Keratinocyte (primary cell): Measurements from ENCODE around the gene OR2T12. TPM values are rescaled to one million over a fixed set of nuclear protein-coding genes. Genes with fewer than 3 reads are reported as not detected.
"Not testable (repeated sequence)": the region's sequence is repeated elsewhere in the genome, so short reads cannot be mapped to it uniquely, and the experiment has no call there.

Experiments
- DNase-seq: peaks from one replicate; pipeline ENCODE4 v3.0.0-alpha.2; 2011; ENCODE audit warnings: low read depth, missing footprints, low spot score
- FAIRE-seq: peaks from 2 replicates; lab custom pipeline; 2011; peaks lifted over from hg19 to GRCh38; lab: Jason Lieb, UNC
- H2AFZ ChIP-seq: 2 replicates; pipeline ENCODE4 v1.6.0; 2012; ENCODE audit warnings: low read length, control low read depth, inconsistent platforms; ENCODE audit not compliant: control insufficient read depth
- H3K27ac ChIP-seq: 2 replicates; pipeline ENCODE4 v1.5.1; 2011; ENCODE audit warnings: low read length; ENCODE audit not compliant: control insufficient read depth, insufficient read depth
- H3K27me3 ChIP-seq: 3 replicates; pipeline ENCODE4 v1.6.0; 2011; ENCODE audit warnings: low read length; ENCODE audit not compliant: control insufficient read depth, insufficient read depth; ENCODE audit errors: extremely low read depth
- H3K36me3 ChIP-seq, 2 experiments: 2 replicates in 1 of 2; 3 replicates in 1 of 2; pipeline ENCODE4 v1.5.1; 2011; ENCODE audit warnings: low read length in 2 of 2, mild to moderate bottlenecking in 1 of 2; ENCODE audit not compliant: control insufficient read depth in 2 of 2, insufficient read depth in 2 of 2; ENCODE audit errors: extremely low read depth in 1 of 2
- H3K4me1 ChIP-seq: 3 replicates; pipeline ENCODE4 v1.5.1; 2011; ENCODE audit warnings: low read length; ENCODE audit not compliant: control insufficient read depth, insufficient read depth; ENCODE audit errors: extremely low read depth
- H3K4me2 ChIP-seq: 3 replicates; pipeline ENCODE4 v1.6.0; 2011; ENCODE audit warnings: low read depth, low read length; ENCODE audit not compliant: control insufficient read depth, insufficient read depth; ENCODE audit errors: extremely low read depth
- H3K4me3 ChIP-seq, 3 experiments: fragments of 200-600 bp in 1 of 3; sonication (generic) in 1 of 3; 2 replicates in 2 of 3; 3 replicates in 1 of 3; pipeline ENCODE4 v1.5.1; 2011 to 2016; ENCODE audit warnings: low read length in 3 of 3, mild to moderate bottlenecking in 3 of 3, control low read depth in 2 of 3, inconsistent platforms in 1 of 3, low read depth in 1 of 3, mixed read lengths in 1 of 3, mixed run types in 1 of 3, moderate library complexity in 1 of 3; ENCODE audit not compliant: control insufficient read depth in 2 of 3, insufficient read depth in 2 of 3; ENCODE audit errors: extremely low read depth in 1 of 3
- H3K79me2 ChIP-seq: 2 replicates; pipeline ENCODE4 v1.6.0; 2012; ENCODE audit warnings: low read length; ENCODE audit not compliant: control insufficient read depth, insufficient read depth
- H3K9ac ChIP-seq: 3 replicates; pipeline ENCODE4 v1.6.0; 2011; ENCODE audit warnings: low read length; ENCODE audit not compliant: control insufficient read depth, insufficient read depth; ENCODE audit errors: extremely low read depth
- H3K9me1 ChIP-seq: 3 replicates; pipeline ENCODE4 v1.6.0; 2011; ENCODE audit warnings: low read length; ENCODE audit not compliant: control insufficient read depth, insufficient read depth; ENCODE audit errors: extremely low read depth
- H3K9me3 ChIP-seq: 2 replicates; pipeline ENCODE4 v1.5.1; 2012; ENCODE audit warnings: low read depth, low read length; ENCODE audit not compliant: control insufficient read depth
- H4K20me1 ChIP-seq: 3 replicates; pipeline ENCODE4 v1.6.0; 2011; ENCODE audit warnings: low read length; ENCODE audit not compliant: control insufficient read depth, insufficient read depth; ENCODE audit errors: extremely low read depth
- EZH2 ChIP-seq: IDR thresholded peaks from one replicate; pipeline ENCODE4 v1.6.1; 2012; ENCODE audit warnings: inconsistent platforms, mild to moderate bottlenecking, low read length, moderate library complexity
- dilution Hi-C: fragments of 300-500 bp; cut with MboI; formaldehyde crosslinking; loops from one replicate; pipeline ENCODE4 v1.7.0; 2020; ENCODE audit warnings: low sequenced_read_pairs; ENCODE audit not compliant: extremely low pct_ligation_motif_present
- polyA plus RNA-seq, 5 experiments: library from polyadenylated mRNA; depleted of rRNA in 3 of 5; stranded (reverse) in 3 of 5; stranded (forward) in 1 of 5; unstranded in 1 of 5; fragments of >200 nt; gene quantifications; 1 replicate in 1 of 5; 2 replicates in 3 of 5; 3 replicates in 1 of 5; pipeline versions ENCODE4 v1.2.1 to v1.2.3, GENCODE V29; 2011 to 2012; ENCODE audit warnings: missing spikeins in 2 of 5, low read depth in 1 of 5, low replicate concordance in 1 of 5
- TF ChIP-seq, protein P1 (sequence below), 3 experiments: IDR thresholded peaks in 1 of 3; conservative IDR thresholded peaks in 1 of 3; optimal IDR thresholded peaks in 1 of 3; 2 replicates in 2 of 3; 3 replicates in 1 of 3; pipeline versions ENCODE3 to v1.5.1; 2011; ENCODE audit warnings: low read length in 3 of 3, mild to moderate bottlenecking in 3 of 3, moderate library complexity in 2 of 3, control low read depth in 1 of 3, inconsistent platforms in 1 of 3; ENCODE audit not compliant: insufficient read depth in 2 of 3; ENCODE audit errors: extremely low read depth in 1 of 3

Gene OR2T12
- polyA plus RNA-seq, 1 donor (not counting 4 experiments of a cell fraction or from before 2014, with no cell fraction given): not detected

DNA sequence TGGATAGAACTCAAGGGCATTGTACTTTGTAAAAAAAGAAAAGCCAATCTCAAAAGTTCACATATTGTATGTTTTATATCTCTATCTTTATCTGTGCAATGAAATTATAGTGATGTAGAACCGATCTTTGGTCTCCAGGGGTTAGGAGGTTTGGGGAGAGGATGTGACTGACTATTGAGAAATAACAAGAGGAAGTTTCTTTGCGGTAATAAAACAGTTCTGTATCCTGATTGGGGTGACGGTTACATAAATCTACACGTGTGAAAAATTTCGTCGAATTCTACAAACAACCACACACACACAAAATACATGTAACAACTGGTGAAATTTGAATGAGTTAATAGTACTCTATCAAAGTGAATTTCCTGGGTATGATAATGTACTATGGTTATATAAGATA, 14.8 kb downstream of the OR2T12 start:
- Histone ChIP-seq H3K79me2 (no peaks in the 10 kb centered on the region), H3K4me1 (no peaks in the 10 kb centered on the region), H3K27ac (no peak overlapping the region), H3K9ac (no peak overlapping the region), H3K27me3 (no peaks in the 10 kb centered on the region), H3K36me3 (no peaks in the 10 kb centered on the region), H3K9me1 (no peaks in the 10 kb centered on the region), H3K9me3 (no peaks in the 10 kb centered on the region), H3K4me3 (no peak overlapping the region), H4K20me1 (no peaks in the 10 kb centered on the region), H3K4me2 (no peak overlapping the region), H2AFZ (no peak overlapping the region)
- no peak for FAIRE-seq
- dilution Hi-C loops: no loop called here
- TF ChIP-seq, protein P1, sequence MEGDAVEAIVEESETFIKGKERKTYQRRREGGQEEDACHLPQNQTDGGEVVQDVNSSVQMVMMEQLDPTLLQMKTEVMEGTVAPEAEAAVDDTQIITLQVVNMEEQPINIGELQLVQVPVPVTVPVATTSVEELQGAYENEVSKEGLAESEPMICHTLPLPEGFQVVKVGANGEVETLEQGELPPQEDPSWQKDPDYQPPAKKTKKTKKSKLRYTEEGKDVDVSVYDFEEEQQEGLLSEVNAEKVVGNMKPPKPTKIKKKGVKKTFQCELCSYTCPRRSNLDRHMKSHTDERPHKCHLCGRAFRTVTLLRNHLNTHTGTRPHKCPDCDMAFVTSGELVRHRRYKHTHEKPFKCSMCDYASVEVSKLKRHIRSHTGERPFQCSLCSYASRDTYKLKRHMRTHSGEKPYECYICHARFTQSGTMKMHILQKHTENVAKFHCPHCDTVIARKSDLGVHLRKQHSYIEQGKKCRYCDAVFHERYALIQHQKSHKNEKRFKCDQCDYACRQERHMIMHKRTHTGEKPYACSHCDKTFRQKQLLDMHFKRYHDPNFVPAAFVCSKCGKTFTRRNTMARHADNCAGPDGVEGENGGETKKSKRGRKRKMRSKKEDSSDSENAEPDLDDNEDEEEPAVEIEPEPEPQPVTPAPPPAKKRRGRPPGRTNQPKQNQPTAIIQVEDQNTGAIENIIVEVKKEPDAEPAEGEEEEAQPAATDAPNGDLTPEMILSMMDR (optimal IDR thresholded peaks at IDR 0.05 in 1 of 3, IDR thresholded peaks at IDR 0.05 in 1 of 3, conservative IDR thresholded peaks at IDR 0.05 in 1 of 3; ENCODE audit: extremely low read depth in 1 of 3, insufficient read depth in 2 of 3, low read length in 3 of 3): no peak
- TF ChIP-seq EZH2: no peak
- DNase-seq: no peak

DNA sequence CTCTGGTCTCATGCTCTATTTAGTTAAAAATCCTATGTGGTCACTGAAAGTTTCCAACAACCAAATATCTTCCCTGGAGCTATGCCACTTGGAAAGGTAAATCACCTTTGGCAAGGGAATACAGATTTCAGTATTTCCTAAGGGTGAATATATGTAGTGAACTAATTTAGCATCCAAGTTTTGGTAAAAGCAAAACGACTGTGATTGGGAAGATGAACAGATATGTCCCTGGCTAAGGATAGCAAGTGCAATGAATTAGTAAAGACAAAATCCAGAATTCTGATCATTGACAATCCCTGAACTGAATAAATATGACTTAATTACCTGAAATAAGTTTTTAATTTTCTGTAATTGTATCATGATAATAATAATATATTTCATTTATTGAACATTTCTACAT, 25.3 kb downstream of the OR2T12 start, which contains the start of gene OR2T33:
Gene OR2T33 (minus strand): TSS at position 101 of the 400 bp plus-strand sequence. CDS start 4,162 bp downstream, outside the sequence.
- no peak for TF ChIP-seq EZH2
- Histone ChIP-seq H3K9me1 (no peaks in the 10 kb centered on the region), H3K4me2 (no peak within 1 kb of the TSS), H4K20me1 (no peaks in the 10 kb centered on the region), H3K36me3 (no peaks in the 10 kb centered on the region), H3K4me1 (no peaks in the 10 kb centered on the region), H3K79me2 (no peaks in the 10 kb centered on the region), H3K27me3 (no peaks in the 10 kb centered on the region), H3K27ac (no peak within 1 kb of the TSS), H2AFZ (no peak within 1 kb of the TSS), H3K9me3 (peaks cover 2% of the 10 kb centered on the region), H3K9ac (no peak within 1 kb of the TSS), H3K4me3 (no peak within 1 kb of the TSS)
- no peak for FAIRE-seq
- dilution Hi-C loops: no loop called here
- no peak for DNase-seq

DNA sequence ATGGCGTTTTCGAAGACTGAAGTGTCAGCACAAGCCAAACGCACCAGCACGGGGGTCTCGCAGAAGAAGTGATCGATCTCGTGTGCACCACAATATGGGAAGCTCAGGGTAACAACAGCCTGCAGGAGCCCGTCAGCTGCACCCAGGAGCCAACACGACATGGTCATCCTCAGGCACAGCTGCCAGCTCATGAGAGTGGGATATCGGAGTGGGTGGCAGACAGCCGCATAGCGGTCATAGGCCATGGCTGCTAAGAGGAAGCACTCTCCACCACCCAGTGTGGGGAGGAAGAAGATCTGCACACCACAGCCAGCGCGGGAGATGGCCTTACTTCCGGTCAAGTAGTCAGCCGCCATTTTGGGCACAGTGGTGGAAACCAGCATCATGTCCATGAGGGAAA, 30.0 kb downstream of the OR2T12 start:
- H3K36me3 ChIP-seq, H3K9me3 ChIP-seq, H3K27me3 ChIP-seq, H3K4me3 ChIP-seq, H3K79me2 ChIP-seq, H3K9me1 ChIP-seq, H3K4me2 ChIP-seq, FAIRE-seq, H3K4me1 ChIP-seq, H3K27ac ChIP-seq, H2AFZ ChIP-seq, H4K20me1 ChIP-seq, DNase-seq, H3K9ac ChIP-seq, dilution Hi-C loops: not testable (repeated sequence)
